ENCODE data around the gene S100B. TPM values are rescaled to one million over a fixed set of nuclear protein-coding genes. Genes with fewer than 3 reads are reported as not detected.
A peak's percentile ranks its signal among the peaks of the same experiment; 100 is the strongest.

S100B gene
- total RNA-seq, 1 donor from 2014 or later: 6.9 TPM

GRCh38 chr21:46627726-46628125 lies 22.8 kb upstream of the S100B start:
- no peak for DNase-seq

GRCh38 chr21:46626975-46627501 lies 22.2 kb upstream of the S100B start:
- DNase-seq: no peak

GRCh38 chr21:46626536-46626935 lies 21.7 kb upstream of the S100B start:
- DNase-seq: no peak

GRCh38 chr21:46625759-46626158 lies 20.9 kb upstream of the S100B start:
- no peak for DNase-seq

- no peak for DNase-seq
Observed at GRCh38 chr21:46624050-46624449, 19.2 kb upstream of the S100B start.

- peak; percentile 62 for DNase-seq
Observed at GRCh38 chr21:46622226-46622625, 17.3 kb upstream of the S100B start.

- DNase-seq: peak; percentile 73
Observed at GRCh38 chr21:46621457-46622182, 16.7 kb upstream of the S100B start.

- DNase-seq: no peak
Observed at GRCh38 chr21:46620846-46621245, 16.0 kb upstream of the S100B start.

GRCh38 chr21:46619846-46620245 lies 15.0 kb upstream of the S100B start:
- no peak for DNase-seq

GRCh38 chr21:46618738-46619379 lies 14.0 kb upstream of the S100B start:
- DNase-seq: no peak

GRCh38 chr21:46617267-46618051 lies 12.6 kb upstream of the S100B start:
- no peak for DNase-seq

- DNase-seq: no peak
Observed at GRCh38 chr21:46616656-46617055, 11.8 kb upstream of the S100B start.

- no peak for DNase-seq
Observed at GRCh38 chr21:46616050-46616449, 11.2 kb upstream of the S100B start.

- DNase-seq: no peak
Observed at GRCh38 chr21:46613391-46613790, 8.5 kb upstream of the S100B start.

- DNase-seq: no peak
Observed at GRCh38 chr21:46610018-46610701, 5.3 kb upstream of the S100B start.

- DNase-seq: no peak
Observed at GRCh38 chr21:46608672-46609111, 3.8 kb upstream of the S100B start.

GRCh38 chr21:46607636-46608035 lies 2.8 kb upstream of the S100B start:
- no peak for DNase-seq

GRCh38 chr21:46606427-46606813 lies 1.5 kb upstream of the S100B start:
- DNase-seq: no peak

- no peak for DNase-seq
Observed at GRCh38 chr21:46605767-46606426, 1.0 kb upstream of the S100B start.

- DNase-seq: no peak
Observed at GRCh38 chr21:46604329-46604974, 430 bp downstream of the S100B start.

- DNase-seq: no peak
Observed at GRCh38 chr21:46603228-46603627, 1.7 kb downstream of the S100B start.
